GM21723 (cell line): ENCODE data around the gene SMTN.
"Not testable (repeated sequence)": the region's sequence is repeated elsewhere in the genome, so short reads cannot be mapped to it uniquely, and the experiment has no call there.

ENCODE experiments used
- ATAC-seq: cut with Tn5 transposase; IDR thresholded peaks from one replicate; pipeline ENCODE4 v1.9.1; 2021; ENCODE audit warnings: mild to moderate bottlenecking, moderate library complexity; ENCODE audit not compliant: unreplicated experiment

Gene SMTN

GRCh38 chr22:31069691-31070314 is 11.3 kb upstream of the SMTN start:
- ATAC-seq, result not testable (repeated sequence)

- ATAC-seq, result not testable (repeated sequence)
These were observed 8.0 kb upstream of the SMTN start for GRCh38 chr22:31073125-31073524.

GRCh38 chr22:31073545-31074145 is 7.5 kb upstream of the SMTN start:
- not testable (repeated sequence) for ATAC-seq

GRCh38 chr22:31075961-31076360 is 5.2 kb upstream of the SMTN start:
- no peak for ATAC-seq

GRCh38 chr22:31077681-31078080 is 3.4 kb upstream of the SMTN start:
- no peak for ATAC-seq

- not testable (repeated sequence) for ATAC-seq
These were observed 2.7 kb upstream of the SMTN start for GRCh38 chr22:31078389-31078788.

GRCh38 chr22:31079095-31079642 is 1.9 kb upstream of the SMTN start:
- no peak for ATAC-seq

- ATAC-seq, result no peak
These were observed 812 bp upstream of the SMTN start for GRCh38 chr22:31080164-31080847.

GRCh38 chr22:31081963-31082605 is 966 bp downstream of the SMTN start:
- ATAC-seq, result no peak

GRCh38 chr22:31082606-31083376 is 1.7 kb downstream of the SMTN start:
- no peak for ATAC-seq

GRCh38 chr22:31083377-31083768 is 2.3 kb downstream of the SMTN start:
- no peak for ATAC-seq

- ATAC-seq, result peak; percentile 1
These were observed 3.0 kb downstream of the SMTN start for GRCh38 chr22:31083923-31084810.

GRCh38 chr22:31084811-31085492 is 3.8 kb downstream of the SMTN start:
- ATAC-seq, result peak; percentile 59

GRCh38 chr22:31085493-31085824 is 4.3 kb downstream of the SMTN start:
- ATAC-seq, result no peak

- ATAC-seq, result no peak
These were observed 4.8 kb downstream of the SMTN start for GRCh38 chr22:31085928-31086327.

GRCh38 chr22:31086703-31087330 is 5.7 kb downstream of the SMTN start:
- ATAC-seq, result no peak

GRCh38 chr22:31087744-31088215 is 6.7 kb downstream of the SMTN start:
- no peak for ATAC-seq

- no peak for ATAC-seq
These were observed 7.3 kb downstream of the SMTN start for GRCh38 chr22:31088233-31088986.
